ENCODE results near the gene CAST. TPM values are rescaled to one million over a fixed set of nuclear protein-coding genes. Genes with fewer than 3 reads are reported as not detected.

Gene CAST
- total RNA-seq, 1 experiment from 2014 or later: 52.3 TPM

DNA sequence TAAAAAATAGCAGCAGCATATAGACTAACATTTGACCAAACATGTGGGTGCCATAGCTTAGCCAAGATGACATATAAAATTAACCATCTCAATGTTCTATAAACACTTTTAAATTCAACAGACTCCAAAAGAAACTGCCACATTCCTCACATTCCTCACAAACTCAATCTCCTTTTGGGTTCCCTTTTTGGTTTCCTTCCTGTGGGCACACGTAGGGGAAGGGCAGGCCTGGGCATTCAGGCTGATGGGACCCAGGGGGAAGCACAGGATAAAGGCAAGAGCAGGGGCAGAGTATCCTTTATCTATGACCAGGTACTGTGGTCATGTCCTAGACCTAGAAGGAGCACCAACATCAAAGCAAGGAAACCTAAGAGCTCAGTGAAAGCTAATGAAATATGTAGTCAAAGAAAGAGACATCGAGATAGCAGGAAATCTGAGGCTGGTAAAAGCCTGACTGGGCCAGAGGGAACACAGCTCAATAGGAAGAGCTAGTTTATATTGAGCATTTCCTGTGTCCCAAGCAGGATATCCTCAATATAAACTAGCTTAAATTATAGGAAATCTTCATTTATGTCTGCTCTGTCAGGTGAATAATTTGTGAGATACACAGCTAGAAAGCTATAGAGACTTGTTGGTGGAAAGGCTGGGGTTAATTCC is 159.2 kb downstream of the CAST start:
- no peaks in the 10 kb centered on the region for H3K79me1 ChIP-seq (ENCODE audit: insufficient read depth, low read depth, low read length, poor library complexity, severe bottlenecking)
- no peak overlapping the region for H4K91ac ChIP-seq (ENCODE audit: insufficient read length, low read depth, low read length)
- no peak for DNase-seq
- no peak overlapping the region for H3K4me2 ChIP-seq (ENCODE audit: insufficient read depth, insufficient read length, low read length)
- H3T11ph ChIP-seq (ENCODE audit: low read length): no peak overlapping the region
- H2BK20ac ChIP-seq (ENCODE audit: low read depth, low read length, poor library complexity, severe bottlenecking): no peak overlapping the region
- no peak overlapping the region for H2BK12ac ChIP-seq (ENCODE audit: insufficient read length, low read depth, low read length)
- H2AFZ ChIP-seq (ENCODE audit: low read length): no peak overlapping the region
- H3K27ac ChIP-seq (ENCODE audit: insufficient read length, low read depth, low read length): no peak overlapping the region
- no peaks in the 10 kb centered on the region for H3K27me3 ChIP-seq (ENCODE audit: insufficient read depth, low read length)
- Mint-ChIP-seq H3K4me1 (peaks cover 14% of the 10 kb centered on the region in 2 experiments), H3K27me3 (ENCODE audit: low read depth) (peaks cover 1% of the 10 kb centered on the region; the same call in 1 of the 2 replicates), H3K27ac (no peak overlapping the region; a peak in 1 of 7 replicates), H3K4me3 (no peak overlapping the region), H3K36me3 (ENCODE audit: insufficient read depth in 1 of 3, low read depth in 3 of 3) (no peaks in the 10 kb centered on the region), H3K9me3 (no peaks in the 10 kb centered on the region)
- H3K18ac ChIP-seq (ENCODE audit: insufficient read length, low read depth, low read length): no peak overlapping the region
- no peak overlapping the region for H4K8ac ChIP-seq (replicated peaks; ENCODE audit: insufficient read length, low read depth, low read length)
- no peak overlapping the region for H3K23ac ChIP-seq (ENCODE audit: insufficient read length, low read depth, low read length)
- WGBS (ENCODE audit: extremely low coverage, insufficient read length, low lambda C conversion rate): no CpG with 5 or more reads among the region's 2 CpGs
- no peak overlapping the region for H2BK5ac ChIP-seq (ENCODE audit: insufficient read length, low read length)
- H3K56ac ChIP-seq (ENCODE audit: insufficient read length, low read depth, low read length): no peak overlapping the region
- no peak overlapping the region for H3K9ac ChIP-seq (ENCODE audit: extremely low read depth, insufficient read length, low read length)
- no peak overlapping the region for H3K14ac ChIP-seq (ENCODE audit: insufficient read depth, low read length)
- TF ChIP-seq, protein P1, sequence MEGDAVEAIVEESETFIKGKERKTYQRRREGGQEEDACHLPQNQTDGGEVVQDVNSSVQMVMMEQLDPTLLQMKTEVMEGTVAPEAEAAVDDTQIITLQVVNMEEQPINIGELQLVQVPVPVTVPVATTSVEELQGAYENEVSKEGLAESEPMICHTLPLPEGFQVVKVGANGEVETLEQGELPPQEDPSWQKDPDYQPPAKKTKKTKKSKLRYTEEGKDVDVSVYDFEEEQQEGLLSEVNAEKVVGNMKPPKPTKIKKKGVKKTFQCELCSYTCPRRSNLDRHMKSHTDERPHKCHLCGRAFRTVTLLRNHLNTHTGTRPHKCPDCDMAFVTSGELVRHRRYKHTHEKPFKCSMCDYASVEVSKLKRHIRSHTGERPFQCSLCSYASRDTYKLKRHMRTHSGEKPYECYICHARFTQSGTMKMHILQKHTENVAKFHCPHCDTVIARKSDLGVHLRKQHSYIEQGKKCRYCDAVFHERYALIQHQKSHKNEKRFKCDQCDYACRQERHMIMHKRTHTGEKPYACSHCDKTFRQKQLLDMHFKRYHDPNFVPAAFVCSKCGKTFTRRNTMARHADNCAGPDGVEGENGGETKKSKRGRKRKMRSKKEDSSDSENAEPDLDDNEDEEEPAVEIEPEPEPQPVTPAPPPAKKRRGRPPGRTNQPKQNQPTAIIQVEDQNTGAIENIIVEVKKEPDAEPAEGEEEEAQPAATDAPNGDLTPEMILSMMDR (conservative IDR thresholded peaks at IDR 0.05): no peak
- no peak overlapping the region for H3K4ac ChIP-seq (ENCODE audit: low read depth, low read length)
- peaks cover 5% of the 10 kb centered on the region; the same call in 1 of the 2 replicates for H3K4me1 ChIP-seq (ENCODE audit: insufficient read depth, low read length)
- H4K5ac ChIP-seq (ENCODE audit: insufficient read length, low read depth, low read length): no peak overlapping the region
- no peaks in the 10 kb centered on the region for H4K20me1 ChIP-seq (ENCODE audit: control insufficient read depth, insufficient read depth, insufficient read length)
- H2BK15ac ChIP-seq (ENCODE audit: low read depth, low read length): no peak overlapping the region
- no peak overlapping the region for H2AK5ac ChIP-seq (ENCODE audit: insufficient read length, low read length)
- no peaks in the 10 kb centered on the region for H3K23me2 ChIP-seq (ENCODE audit: insufficient read length, low read depth, low read length, poor library complexity, severe bottlenecking)
- H3K9me3 ChIP-seq (ENCODE audit: control insufficient read depth, low read depth, low read length): no peaks in the 10 kb centered on the region
- no peaks in the 10 kb centered on the region for H3K79me2 ChIP-seq (ENCODE audit: insufficient read depth, low read length)
- H2BK120ac ChIP-seq (ENCODE audit: low read depth, low read length, poor library complexity, severe bottlenecking): no peak overlapping the region

All from H9 (cell line).